H1 (cell line): ENCODE measurements around the gene SMPDL3B. TPM values are rescaled to one million over a fixed set of nuclear protein-coding genes. Genes with fewer than 3 reads are reported as not detected.

Source experiments
- ASH2L ChIP-seq: fragments of 200-600, 300-600 bp; sonication (generic); IDR thresholded peaks from one replicate; pipeline ENCODE4 v1.7.1; 2017; ENCODE audit warnings: low read length
- CHD2 ChIP-seq: IDR thresholded peaks from 2 replicates; pipeline ENCODE4 v1.6.1; 2012; ENCODE audit warnings: low read length, improper control_type of control experiment
- CHD7 ChIP-seq: fragments of 300-600 bp; sonication (generic); IDR thresholded peaks from 2 replicates; pipeline ENCODE4 v1.7.1; 2012; ENCODE audit warnings: low read length, moderate library complexity, mild to moderate bottlenecking, inconsistent platforms; ENCODE audit not compliant: insufficient replicate concordance
- CREB1 ChIP-seq: IDR thresholded peaks from 2 replicates; pipeline ENCODE4 v1.6.1; 2012; ENCODE audit warnings: inconsistent platforms
- JUND ChIP-seq: IDR thresholded peaks from 2 replicates; pipeline ENCODE4 v1.6.1; 2011; ENCODE audit warnings: mild to moderate bottlenecking, improper control_type of control experiment, low read length
- KDM5A ChIP-seq: fragments of 200-600 bp; IDR thresholded peaks from 2 replicates; pipeline ENCODE4 v1.7.1; 2012; ENCODE audit warnings: mild to moderate bottlenecking, low read length, inconsistent platforms, mixed read lengths
- POU5F1 ChIP-seq: IDR thresholded peaks from 2 replicates; pipeline ENCODE4 v1.6.1; 2011; ENCODE audit warnings: low read depth, mild to moderate bottlenecking, low read length, moderate library complexity
- RAD21 ChIP-seq, 2 experiments: IDR thresholded peaks in 1 of 2; conservative IDR thresholded peaks in 1 of 2; 2 replicates each; pipeline ENCODE4 v1.6.1; 2011; ENCODE audit warnings: low read depth in 2 of 2, low read length in 2 of 2, improper control_type of control experiment in 1 of 2, inconsistent platforms in 1 of 2, mild to moderate bottlenecking in 1 of 2, moderate library complexity in 1 of 2
- RBBP5 ChIP-seq: IDR thresholded peaks from 2 replicates; pipeline ENCODE4 v1.7.1; 2012; ENCODE audit warnings: low read depth, mild to moderate bottlenecking, inconsistent platforms, low read length, moderate library complexity, borderline replicate concordance
- RFX5 ChIP-seq: IDR thresholded peaks from 2 replicates; pipeline ENCODE4 v1.6.1; 2011; ENCODE audit warnings: low read depth, low read length, improper control_type of control experiment, borderline replicate concordance
- TAF7 ChIP-seq: optimal IDR thresholded peaks from 2 replicates; pipeline ENCODE3; 2011; ENCODE audit warnings: low read depth, mild to moderate bottlenecking, inconsistent platforms, low read length, moderate library complexity, borderline replicate concordance
- ZNF274 ChIP-seq: IDR thresholded peaks from 2 replicates; pipeline ENCODE4 v1.7.0; 2012; ENCODE audit warnings: low read length, borderline replicate concordance; ENCODE audit errors: extremely low read depth
- polyA plus RNA-seq, 7 experiments: library from polyadenylated mRNA; depleted of rRNA in 3 of 7; stranded (reverse) in 5 of 7; unstranded in 2 of 7; fragments of >200 nt in 5 of 7; fragments of 200-250 nt in 2 of 7; gene quantifications; 1 replicate in 5 of 7; 2 replicates in 1 of 7; 4 replicates in 1 of 7; pipeline versions ENCODE4 v1.2.1 to v1.2.3, GENCODE V29; 2011 to 2013; ENCODE audit warnings: missing spikeins in 2 of 7, mixed read lengths in 2 of 7
- total RNA-seq: library from RNA; stranded (reverse); fragmentation: NEBNext Ultra II Directional; extraction: Animal tissue kit (Norgen Biotek cat#: 25700); gene quantifications from 2 replicates; pipeline ENCODE4 v1.2.1, GENCODE V29; 2021

SMPDL3B gene
- total and polyA plus RNA-seq, 2 of the 8 experiments (the other 6 are each of a cell fraction or from before 2014, with no cell fraction given): 54.7 to 143 TPM

GRCh38 chr1:27906759-27907158 lies 28.0 kb upstream of the SMPDL3B start (continued):
- no peak for TF ChIP-seq CHD7
- TF ChIP-seq RBBP5: no peak
- TF ChIP-seq POU5F1: no peak
- TF ChIP-seq TAF7: no peak
- no peak for TF ChIP-seq JUND
- TF ChIP-seq ZNF274: no peak
- no peak for TF ChIP-seq RFX5
- no peak for TF ChIP-seq CHD2
- no peak for TF ChIP-seq RAD21 (IDR thresholded peaks at IDR 0.05 in 1 of 2, conservative IDR thresholded peaks at IDR 0.05 in 1 of 2; ENCODE audit: low read depth in 2 of 2, low read length in 2 of 2)
- no peak for TF ChIP-seq CREB1
- TF ChIP-seq KDM5A: no peak
- TF ChIP-seq ASH2L: no peak
